IPS-18a (cell line): ENCODE data around the gene ABCA9.
"Not testable (repeated sequence)": the region's sequence is repeated elsewhere in the genome, so short reads cannot be mapped to it uniquely, and the experiment has no call there.

Experiments
- H3K27ac ChIP-seq: one replicate; pipeline ENCODE4 v1.5.1; 2013; ENCODE audit warnings: low read length
- H3K27me3 ChIP-seq: one replicate; pipeline ENCODE4 v1.6.1; 2013; ENCODE audit warnings: mild to moderate bottlenecking, low read length; ENCODE audit not compliant: control insufficient read depth, insufficient read depth
- H3K36me3 ChIP-seq: one replicate; pipeline ENCODE4 v1.6.1; 2013; ENCODE audit warnings: low read depth, low read length; ENCODE audit not compliant: control insufficient read depth
- H3K4me1 ChIP-seq: one replicate; pipeline ENCODE4 v1.6.1; 2013; ENCODE audit warnings: low read depth, low read length; ENCODE audit not compliant: control insufficient read depth
- H3K4me3 ChIP-seq: one replicate; pipeline ENCODE4 v1.5.1; 2013; ENCODE audit warnings: low read length
- H3K9ac ChIP-seq: one replicate; pipeline ENCODE4 v1.6.1; 2013; ENCODE audit warnings: mild to moderate bottlenecking, low read length, moderate library complexity
- H3K9me3 ChIP-seq: one replicate; pipeline ENCODE4 v1.6.1; 2013; ENCODE audit warnings: low read depth, low read length; ENCODE audit not compliant: control insufficient read depth

The ABCA9 gene

GRCh38 chr17:69084911-69085310 is 24.2 kb upstream of the ABCA9 start:
- no peak overlapping the region for H3K9ac ChIP-seq
- no peaks in the 10 kb centered on the region for H3K27me3 ChIP-seq
- no peaks in the 10 kb centered on the region for H3K4me1 ChIP-seq
- H3K27ac ChIP-seq: no peak overlapping the region
- no peaks in the 10 kb centered on the region for H3K36me3 ChIP-seq
- H3K4me3 ChIP-seq: no peak overlapping the region
- H3K9me3 ChIP-seq: no peaks in the 10 kb centered on the region

GRCh38 chr17:69082696-69083095 is 22.0 kb upstream of the ABCA9 start:
- no peaks in the 10 kb centered on the region for H3K4me1 ChIP-seq
- H3K27ac ChIP-seq: no peak overlapping the region
- H3K27me3 ChIP-seq: no peaks in the 10 kb centered on the region

DNA sequence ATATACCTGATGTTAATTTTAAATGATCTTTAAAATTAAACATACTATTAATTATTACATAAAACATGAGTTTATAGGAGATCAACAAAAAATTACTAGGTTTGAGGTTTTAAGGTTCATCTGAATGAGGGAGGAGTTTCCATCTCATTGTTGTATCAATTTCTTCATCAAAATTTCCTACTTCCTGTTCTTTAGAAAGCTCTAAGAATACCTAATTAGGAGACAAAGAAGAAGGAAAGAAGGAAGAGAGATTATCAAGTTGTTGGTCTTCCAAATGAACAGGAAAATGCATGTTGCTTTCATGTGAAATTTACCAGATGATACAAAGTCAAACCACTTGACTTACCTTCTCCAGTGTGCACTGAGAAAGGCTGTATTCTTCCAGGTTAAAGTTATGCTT is 18.1 kb upstream of the ABCA9 start:
- Histone ChIP-seq H3K4me3 (no peak overlapping the region), H3K36me3 (no peaks in the 10 kb centered on the region), H3K27me3 (no peaks in the 10 kb centered on the region)

More at GRCh38 chr17:69082696-69083095, 22.0 kb upstream of the ABCA9 start:
- H3K9me3 ChIP-seq: no peaks in the 10 kb centered on the region
- no peak overlapping the region for H3K4me3 ChIP-seq
- no peaks in the 10 kb centered on the region for H3K36me3 ChIP-seq
- H3K9ac ChIP-seq: no peak overlapping the region

GRCh38 chr17:69075823-69076222 is 15.1 kb upstream of the ABCA9 start:
- H3K9ac ChIP-seq: no peak overlapping the region
- H3K9me3 ChIP-seq: no peaks in the 10 kb centered on the region
- H3K4me3 ChIP-seq: no peak overlapping the region
- H3K27ac ChIP-seq: no peak overlapping the region
- H3K36me3 ChIP-seq: no peaks in the 10 kb centered on the region
- H3K27me3 ChIP-seq: no peaks in the 10 kb centered on the region
- no peaks in the 10 kb centered on the region for H3K4me1 ChIP-seq

More for the DNA sequence above, 18.1 kb upstream of the ABCA9 start:
- Histone ChIP-seq H3K9ac (no peak overlapping the region), H3K9me3 (no peaks in the 10 kb centered on the region), H3K27ac (no peak overlapping the region), H3K4me1 (no peaks in the 10 kb centered on the region)

- not testable (repeated sequence) for H3K9ac ChIP-seq, H3K4me3 ChIP-seq, H3K27me3 ChIP-seq, H3K9me3 ChIP-seq, H3K36me3 ChIP-seq, H3K4me1 ChIP-seq, H3K27ac ChIP-seq
These were observed 12.7 kb upstream of the ABCA9 start for GRCh38 chr17:69073392-69073791.

DNA sequence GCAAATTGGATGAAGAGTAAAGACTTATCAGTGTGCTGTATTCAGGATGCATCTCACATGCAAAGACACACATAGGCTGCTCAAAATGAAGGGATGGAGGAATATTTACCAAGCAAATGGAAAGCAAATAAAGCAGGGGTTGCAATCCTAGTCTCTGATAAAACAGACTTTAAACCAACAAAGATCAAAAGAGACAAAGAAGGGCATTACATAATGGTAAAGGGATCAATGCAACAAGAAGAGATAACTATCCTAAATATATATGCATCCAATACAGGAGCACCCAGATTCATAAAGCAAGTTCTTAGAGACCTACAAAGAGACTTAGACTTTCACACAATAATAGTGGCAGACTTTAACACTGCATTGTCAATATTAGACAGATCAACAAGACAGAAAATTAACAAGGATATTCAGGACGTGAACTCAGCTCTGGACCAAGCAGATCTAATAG is 12.1 kb upstream of the ABCA9 start:
- H3K4me3 ChIP-seq, H3K27me3 ChIP-seq, H3K36me3 ChIP-seq, H3K9me3 ChIP-seq, H3K27ac ChIP-seq, H3K9ac ChIP-seq, H3K4me1 ChIP-seq: not testable (repeated sequence)

DNA sequence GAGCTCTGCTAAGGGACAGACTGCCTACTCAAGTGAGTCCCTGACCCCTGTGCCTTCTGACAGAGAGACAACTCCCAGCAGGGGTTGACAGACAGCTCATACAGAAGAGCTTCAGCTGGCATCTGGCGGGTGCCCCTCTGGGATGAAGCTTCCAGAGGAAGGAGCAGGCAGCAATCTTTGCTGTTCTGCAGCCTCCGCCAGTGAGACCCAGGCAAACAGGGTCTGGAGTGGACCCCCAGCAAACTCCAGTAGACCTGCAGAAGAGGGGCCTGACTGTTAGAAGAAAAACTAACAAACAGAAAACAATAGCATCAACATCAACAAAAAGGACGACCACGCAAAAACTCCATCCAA is 10.5 kb upstream of the ABCA9 start:
- not testable (repeated sequence) for H3K27me3 ChIP-seq, H3K9me3 ChIP-seq, H3K36me3 ChIP-seq, H3K4me1 ChIP-seq, H3K9ac ChIP-seq, H3K4me3 ChIP-seq, H3K27ac ChIP-seq

DNA sequence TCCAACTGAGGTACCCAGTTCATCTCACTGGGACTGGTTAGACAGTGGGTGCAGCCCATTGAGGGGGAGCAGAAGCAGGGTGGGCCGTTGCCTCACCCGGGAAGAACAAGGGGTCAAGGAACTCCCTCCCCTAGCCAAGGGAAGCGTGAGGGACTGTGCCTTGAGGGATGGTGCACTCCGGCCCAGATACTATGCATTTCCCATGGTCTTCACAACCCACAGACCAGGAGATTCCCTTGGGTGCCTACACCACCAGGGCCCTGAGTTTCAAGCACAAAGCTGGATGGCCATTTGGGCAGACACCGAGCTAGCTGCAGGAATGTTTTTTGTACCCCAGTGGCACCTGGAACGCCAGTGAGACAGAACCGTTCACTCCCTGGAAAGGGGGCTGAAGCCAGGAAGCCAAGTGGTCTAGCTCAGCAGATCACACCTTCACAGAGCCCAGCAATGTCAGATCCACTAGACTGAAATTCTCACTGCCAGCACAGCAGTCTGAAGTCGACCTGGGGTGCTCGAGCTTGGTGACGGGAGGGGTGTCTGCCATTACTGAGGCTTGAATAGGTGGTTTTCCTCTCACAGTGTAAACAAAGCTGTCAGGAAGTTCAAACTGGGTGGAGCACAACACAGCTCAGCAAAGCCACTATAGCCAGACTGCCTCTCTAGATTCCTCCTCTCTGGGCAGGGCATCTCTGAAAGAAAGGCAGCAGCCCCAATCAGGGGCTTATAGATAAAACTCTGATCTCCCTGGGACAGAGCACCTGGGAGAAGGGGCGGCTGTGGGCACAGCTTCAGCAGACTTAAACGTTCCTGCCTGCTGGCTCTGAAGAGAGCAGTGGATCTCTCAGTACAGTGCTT is 9.9 kb upstream of the ABCA9 start:
- not testable (repeated sequence) for H3K36me3 ChIP-seq, H3K9ac ChIP-seq, H3K4me3 ChIP-seq, H3K27ac ChIP-seq, H3K9me3 ChIP-seq, H3K27me3 ChIP-seq, H3K4me1 ChIP-seq

GRCh38 chr17:69069226-69069750 is 8.6 kb upstream of the ABCA9 start:
- Histone ChIP-seq H3K9ac (no peak overlapping the region), H3K9me3 (no peaks in the 10 kb centered on the region), H3K27me3 (no peaks in the 10 kb centered on the region), H3K4me1 (peaks cover 9% of the 10 kb centered on the region), H3K27ac (no peak overlapping the region), H3K36me3 (no peaks in the 10 kb centered on the region), H3K4me3 (no peak overlapping the region)

GRCh38 chr17:69067274-69068047 is 6.7 kb upstream of the ABCA9 start:
- Histone ChIP-seq H3K27me3 (no peaks in the 10 kb centered on the region), H3K27ac (no peak overlapping the region), H3K9ac (no peak overlapping the region), H3K9me3 (no peaks in the 10 kb centered on the region), H3K4me1 (peaks cover 9% of the 10 kb centered on the region), H3K36me3 (no peaks in the 10 kb centered on the region), H3K4me3 (no peak overlapping the region)

DNA sequence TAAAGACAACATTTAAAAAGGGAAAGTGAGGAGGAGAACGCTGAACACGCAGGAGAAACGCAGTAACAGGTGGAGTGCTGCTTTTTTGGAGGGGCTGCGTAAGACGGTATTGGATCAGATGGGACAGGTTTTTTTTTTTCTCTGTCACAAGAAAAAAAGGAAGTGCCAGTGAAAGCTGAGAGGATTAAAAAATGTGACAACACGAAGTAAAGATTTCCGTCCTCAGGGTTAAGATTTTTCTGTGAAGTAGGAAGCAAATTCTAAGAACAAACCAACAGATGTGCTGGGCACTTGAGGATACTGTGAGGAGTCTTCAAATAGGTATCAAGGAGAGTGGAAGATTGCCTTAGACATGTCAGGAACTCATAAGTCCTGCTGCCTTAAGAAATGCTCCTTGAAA is 5.8 kb upstream of the ABCA9 start:
- Histone ChIP-seq H3K4me3 (no peak overlapping the region), H3K27ac (no peak overlapping the region), H3K27me3 (no peaks in the 10 kb centered on the region), H3K9me3 (no peaks in the 10 kb centered on the region), H3K36me3 (no peaks in the 10 kb centered on the region), H3K9ac (no peak overlapping the region), H3K4me1 (peaks cover 9% of the 10 kb centered on the region)
